PC-9 (cell line): ENCODE results near the gene CDC42EP1.

Source experiments
- CTCF ChIP-seq: fragments of 200-600 bp; sonication (generic); conservative IDR thresholded peaks from 2 replicates; pipeline ENCODE4 v1.6.1; 2017; ENCODE audit warnings: mixed run types, antibody characterized with exemption, mild to moderate bottlenecking, moderate library complexity
- EZH2 ChIP-seq: fragments of 200-600 bp; sonication (generic); IDR thresholded peaks from 2 replicates; pipeline ENCODE4 v1.8.0; 2017; ENCODE audit warnings: antibody characterized with exemption, low read depth

- no peak for TF ChIP-seq CTCF
- TF ChIP-seq EZH2: no peak
Observed at GRCh38 chr22:37581504-37581903, 21.2 kb downstream of the CDC42EP1 start.
